ENCODE results near the gene SPDYE11.
"Not testable (repeated sequence)": the region's sequence is repeated elsewhere in the genome, so short reads cannot be mapped to it uniquely, and the experiment has no call there.

The SPDYE11 gene, protein sequence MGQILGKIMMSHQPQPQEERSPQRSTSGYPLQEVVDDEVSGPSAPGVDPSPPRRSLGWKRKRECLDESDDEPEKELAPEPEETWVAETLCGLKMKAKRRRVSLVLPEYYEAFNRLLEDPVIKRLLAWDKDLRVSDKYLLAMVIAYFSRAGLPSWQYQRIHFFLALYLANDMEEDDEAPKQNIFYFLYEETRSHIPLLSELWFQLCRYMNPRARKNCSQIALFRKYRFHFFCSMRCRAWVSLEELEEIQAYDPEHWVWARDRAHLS

DNA sequence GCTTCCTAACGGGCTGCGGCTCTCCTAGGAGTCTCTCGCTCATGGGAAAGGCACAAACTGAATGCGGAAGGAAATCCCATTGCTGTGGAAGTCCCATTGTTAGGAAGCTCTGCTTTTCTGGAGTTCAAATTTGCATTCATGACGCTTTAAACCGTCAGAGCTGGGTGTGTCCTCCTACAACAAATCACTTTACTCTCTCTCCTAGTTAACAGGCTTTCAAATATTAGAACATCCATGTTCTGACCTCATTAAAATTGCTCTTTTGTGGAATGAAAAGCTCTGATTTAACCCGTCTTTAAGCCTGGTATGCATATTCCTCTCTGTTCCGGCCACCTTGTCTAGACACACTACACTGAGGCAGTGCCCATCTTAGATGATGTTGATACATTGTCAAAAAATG lies at the start of gene SPDYE11:
SPDYE11 (minus strand) TSS at position 101 of the 400 bp plus-strand sequence. CDS start 1,800 bp downstream, outside the sequence.
- not testable (repeated sequence) for DNase-seq

DNA sequence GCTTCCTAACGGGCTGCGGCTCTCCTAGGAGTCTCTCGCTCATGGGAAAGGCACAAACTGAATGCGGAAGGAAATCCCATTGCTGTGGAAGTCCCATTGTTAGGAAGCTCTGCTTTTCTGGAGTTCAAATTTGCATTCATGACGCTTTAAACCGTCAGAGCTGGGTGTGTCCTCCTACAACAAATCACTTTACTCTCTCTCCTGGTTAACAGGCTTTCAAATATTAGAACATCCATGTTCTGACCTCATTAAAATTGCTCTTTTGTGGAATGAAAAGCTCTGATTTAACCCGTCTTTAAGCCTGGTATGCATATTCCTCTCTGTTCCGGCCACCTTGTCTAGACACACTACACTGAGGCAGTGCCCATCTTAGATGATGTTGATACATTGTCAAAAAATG lies 28.2 kb upstream of the SPDYE11 start, which contains the start of gene SPDYE9:
SPDYE9 (minus strand) TSS at position 101 of the 400 bp plus-strand sequence. CDS start 1,800 bp downstream, outside the sequence.
- DNase-seq, result not testable (repeated sequence)

DNA sequence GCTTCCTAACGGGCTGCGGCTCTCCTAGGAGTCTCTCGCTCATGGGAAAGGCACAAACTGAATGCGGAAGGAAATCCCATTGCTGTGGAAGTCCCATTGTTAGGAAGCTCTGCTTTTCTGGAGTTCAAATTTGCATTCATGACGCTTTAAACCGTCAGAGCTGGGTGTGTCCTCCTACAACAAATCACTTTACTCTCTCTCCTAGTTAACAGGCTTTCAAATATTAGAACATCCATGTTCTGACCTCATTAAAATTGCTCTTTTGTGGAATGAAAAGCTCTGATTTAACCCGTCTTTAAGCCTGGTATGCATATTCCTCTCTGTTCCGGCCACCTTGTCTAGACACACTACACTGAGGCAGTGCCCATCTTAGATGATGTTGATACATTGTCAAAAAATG lies 28.0 kb downstream of the SPDYE11 start, which contains the start of gene SPDYE8:
SPDYE8 (minus strand) TSS at position 101 of the 400 bp plus-strand sequence. CDS start 1,800 bp downstream, outside the sequence.
- DNase-seq, result not testable (repeated sequence)

DNA sequence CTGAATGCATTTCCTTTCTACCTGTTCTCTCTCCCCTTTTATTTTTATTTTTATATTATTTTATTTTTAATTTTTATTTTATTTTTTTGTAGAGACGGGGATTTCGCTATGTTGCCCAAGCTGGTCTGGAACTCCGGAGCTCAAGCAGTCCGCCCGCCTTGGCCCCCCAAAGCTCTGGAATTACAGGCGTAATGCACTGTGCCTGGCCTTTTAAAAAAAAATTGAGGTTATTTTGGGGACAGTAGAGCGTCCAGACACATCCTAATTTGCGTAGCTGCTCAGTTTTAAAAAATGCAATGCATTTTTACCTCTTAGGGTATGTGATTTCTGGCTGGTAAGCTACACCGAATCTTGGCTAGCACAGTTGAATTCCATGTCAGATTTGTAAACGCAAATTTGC lies 51.2 kb downstream of the SPDYE11 start:
- DNase-seq, result peak; percentile 55

DNA sequence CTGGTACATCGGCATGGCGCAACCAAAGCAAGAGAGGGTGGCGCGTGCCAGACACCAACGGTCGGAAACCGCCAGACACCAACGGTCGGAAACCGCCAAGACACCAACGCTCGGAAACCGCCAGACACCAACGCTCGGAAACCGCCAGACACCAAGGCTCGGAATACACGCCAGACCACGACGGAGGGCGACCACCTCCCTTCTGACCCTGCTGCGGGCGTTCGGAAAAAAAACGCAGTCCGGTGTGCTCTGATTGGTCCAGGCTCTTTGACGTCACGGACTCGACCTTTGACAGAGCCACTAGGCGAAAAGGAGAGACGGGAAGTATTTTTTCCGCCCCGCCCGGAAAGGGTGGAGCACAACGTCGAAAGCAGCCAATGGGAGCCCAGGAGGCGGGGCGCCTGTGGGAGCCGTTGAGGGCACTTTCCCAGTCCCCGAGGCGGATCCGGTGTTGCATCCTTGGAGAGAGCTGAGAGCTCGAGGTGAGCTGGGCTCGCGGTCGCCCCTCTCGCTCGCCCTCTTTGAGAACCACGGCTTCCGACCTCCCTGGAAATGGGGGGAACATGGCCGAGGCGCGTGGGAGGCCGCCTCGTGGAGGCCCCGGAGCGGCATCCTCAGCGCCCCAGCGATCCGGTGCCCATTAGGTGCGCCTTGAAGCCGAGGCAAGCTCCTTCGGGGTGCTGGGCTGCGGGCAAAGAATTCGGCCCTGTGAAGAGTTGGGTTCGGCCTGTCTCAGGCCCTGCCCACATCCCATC lies 51.8 kb downstream of the SPDYE11 start:
- peak; percentile 97 for DNase-seq

DNA sequence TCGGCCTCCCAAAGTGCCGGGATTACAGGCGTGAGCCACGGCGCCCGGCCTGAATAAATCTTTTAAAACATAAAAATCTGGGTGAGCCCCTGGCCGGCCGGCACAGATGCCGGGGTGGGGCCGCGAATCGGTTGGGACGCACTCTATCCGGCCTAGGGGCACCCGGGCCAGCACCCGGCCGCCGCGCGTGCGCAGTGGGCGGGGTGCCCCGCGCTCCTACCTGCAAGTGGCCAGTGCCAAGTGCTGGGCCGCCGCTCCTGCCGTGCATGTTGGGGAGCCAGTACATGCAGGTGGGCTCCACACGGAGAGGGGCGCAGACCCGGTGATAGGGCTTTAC lies 52.4 kb downstream of the SPDYE11 start:
- DNase-seq, result peak; percentile 87

DNA sequence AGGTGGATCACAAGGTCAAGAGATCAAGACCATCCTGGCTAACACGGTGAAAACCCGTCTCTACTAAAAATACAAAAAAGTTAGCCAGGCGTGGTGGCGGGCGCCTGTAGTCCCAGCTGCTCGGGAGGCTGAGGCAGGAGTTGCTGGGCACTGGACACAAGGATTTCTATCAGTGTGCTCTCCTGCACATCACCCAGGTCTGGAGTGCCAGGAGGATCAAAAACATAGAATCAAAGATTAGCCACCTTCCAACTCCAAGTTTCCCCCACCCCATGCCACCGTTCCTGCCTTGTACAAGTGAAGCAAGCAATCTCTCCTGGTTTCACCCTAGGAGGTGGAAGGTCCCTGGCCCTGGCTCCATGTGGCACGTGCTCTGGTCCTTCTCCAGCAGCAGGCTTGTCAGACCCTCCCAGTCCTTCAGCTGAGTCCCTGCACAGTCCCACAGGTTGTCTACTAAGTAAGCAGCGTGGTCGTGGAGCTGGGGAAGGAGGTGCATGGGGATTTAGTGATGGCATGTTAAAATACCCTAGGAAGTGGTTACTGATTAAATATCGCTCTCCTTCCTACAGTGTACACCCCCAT lies 59.7 kb downstream of the SPDYE11 start:
- not testable (repeated sequence) for DNase-seq

Data from activated CD8-positive, alpha-beta memory T cell treated with anti-CD3 and anti-CD28 coated beads for 24 hours (primary cell).